ENCODE results near the gene RMDN2. TPM values are rescaled to one million over a fixed set of nuclear protein-coding genes. Genes with fewer than 3 reads are reported as not detected.
A peak's percentile ranks its signal among the peaks of the same experiment; 100 is the strongest.

The RMDN2 gene, protein sequence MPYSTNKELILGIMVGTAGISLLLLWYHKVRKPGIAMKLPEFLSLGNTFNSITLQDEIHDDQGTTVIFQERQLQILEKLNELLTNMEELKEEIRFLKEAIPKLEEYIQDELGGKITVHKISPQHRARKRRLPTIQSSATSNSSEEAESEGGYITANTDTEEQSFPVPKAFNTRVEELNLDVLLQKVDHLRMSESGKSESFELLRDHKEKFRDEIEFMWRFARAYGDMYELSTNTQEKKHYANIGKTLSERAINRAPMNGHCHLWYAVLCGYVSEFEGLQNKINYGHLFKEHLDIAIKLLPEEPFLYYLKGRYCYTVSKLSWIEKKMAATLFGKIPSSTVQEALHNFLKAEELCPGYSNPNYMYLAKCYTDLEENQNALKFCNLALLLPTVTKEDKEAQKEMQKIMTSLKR
- total RNA-seq, result 1 to 10 TPM; 3.7 to 7.4 TPM

DNA sequence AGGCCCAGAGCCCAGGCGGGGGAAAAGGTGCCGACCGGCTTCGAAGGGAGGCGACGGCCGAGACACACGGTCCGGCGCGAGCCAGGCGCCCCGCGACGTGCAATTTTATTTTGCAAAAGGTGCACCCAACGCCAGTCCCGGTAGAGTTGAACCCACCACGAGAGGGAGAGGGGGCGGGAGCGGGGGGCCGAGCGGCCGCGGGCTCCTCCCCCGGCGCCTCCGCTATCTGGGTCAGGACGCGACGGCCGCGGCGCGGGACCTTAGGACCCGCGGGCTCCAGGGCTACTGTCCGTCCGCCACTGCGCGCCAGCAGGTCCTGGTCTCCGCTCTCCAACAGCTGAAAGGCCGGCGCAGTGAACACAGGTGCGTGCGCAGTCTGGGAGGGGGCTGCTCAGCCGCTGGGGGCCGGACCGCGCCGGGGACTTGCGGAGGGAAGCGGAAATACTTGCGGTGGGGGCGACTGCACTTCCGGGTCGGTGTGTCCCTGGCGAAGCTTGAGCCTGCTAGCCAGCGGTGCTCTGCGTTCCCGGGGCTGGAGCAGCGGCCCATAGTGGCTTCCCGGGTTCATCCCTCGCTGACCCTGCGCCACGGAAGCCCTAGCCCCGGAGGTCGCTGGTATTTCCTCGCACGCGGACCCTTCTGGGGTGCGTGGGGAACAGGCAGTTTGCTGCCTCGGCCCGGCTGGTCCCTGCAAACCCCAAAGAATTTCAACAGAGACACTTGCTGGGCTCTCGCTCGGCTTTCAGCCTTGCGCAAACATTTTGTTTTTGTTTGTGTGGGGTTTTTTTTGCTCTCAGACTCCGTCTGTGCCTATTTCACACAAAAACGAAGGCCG lies at the start of gene RMDN2:
Gene RMDN2 (plus strand): TSS at position 225 of the 835 bp plus-strand sequence. CDS start 3,991 bp downstream, outside the sequence.
- peak within 1 kb of the TSS; percentile 82 to 90 for H3K27ac ChIP-seq
- peak; percentile 68 for DNase-seq (ENCODE audit: low spot score)

DNA sequence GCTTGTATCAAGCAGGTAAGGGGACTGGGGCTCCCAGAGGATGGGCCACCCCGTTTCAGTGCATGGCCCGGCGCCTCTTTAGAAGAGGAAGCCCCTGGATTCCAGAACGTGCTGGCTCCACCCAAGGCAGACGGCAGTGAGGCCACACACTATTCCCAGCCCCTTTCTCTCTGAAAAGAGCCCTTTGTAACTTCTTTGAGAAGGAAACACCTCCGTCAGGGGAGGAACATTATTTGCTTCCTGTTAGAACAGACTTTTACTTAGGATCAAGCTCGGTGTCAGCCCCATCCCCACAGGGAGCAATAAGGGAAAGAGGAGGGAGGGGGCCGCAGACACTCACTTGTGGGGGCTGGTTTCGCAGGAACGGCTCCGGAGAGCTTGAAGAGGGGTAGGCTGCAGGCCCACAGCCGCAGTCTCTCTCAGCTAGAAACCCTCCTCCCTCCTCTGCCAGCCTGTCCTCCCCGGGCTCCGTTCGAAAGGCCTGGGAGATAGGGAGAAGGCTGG lies 49.6 kb upstream of the RMDN2 start:
- Histone ChIP-seq H3K36me3 (no peaks in the 10 kb centered on the region), H3K27me3 (replicated peaks; ENCODE audit: insufficient read depth) (no peaks in the 10 kb centered on the region), H3K27ac (no peak overlapping the region), H3K9me3 (no peaks in the 10 kb centered on the region), H3K4me1 (ENCODE audit: control insufficient read depth in 1 of 2, low read depth in 2 of 2) (peaks cover 16 to 29% of the 10 kb centered on the region in 2 donors), H3K4me3 (no peak overlapping the region)
- ATAC-seq (ENCODE audit: insufficient number of reproducible peaks, low FRiP score, low read depth), result no peak
- DNase-seq (ENCODE audit: low spot score), result no peak
- TF ChIP-seq, protein P1, sequence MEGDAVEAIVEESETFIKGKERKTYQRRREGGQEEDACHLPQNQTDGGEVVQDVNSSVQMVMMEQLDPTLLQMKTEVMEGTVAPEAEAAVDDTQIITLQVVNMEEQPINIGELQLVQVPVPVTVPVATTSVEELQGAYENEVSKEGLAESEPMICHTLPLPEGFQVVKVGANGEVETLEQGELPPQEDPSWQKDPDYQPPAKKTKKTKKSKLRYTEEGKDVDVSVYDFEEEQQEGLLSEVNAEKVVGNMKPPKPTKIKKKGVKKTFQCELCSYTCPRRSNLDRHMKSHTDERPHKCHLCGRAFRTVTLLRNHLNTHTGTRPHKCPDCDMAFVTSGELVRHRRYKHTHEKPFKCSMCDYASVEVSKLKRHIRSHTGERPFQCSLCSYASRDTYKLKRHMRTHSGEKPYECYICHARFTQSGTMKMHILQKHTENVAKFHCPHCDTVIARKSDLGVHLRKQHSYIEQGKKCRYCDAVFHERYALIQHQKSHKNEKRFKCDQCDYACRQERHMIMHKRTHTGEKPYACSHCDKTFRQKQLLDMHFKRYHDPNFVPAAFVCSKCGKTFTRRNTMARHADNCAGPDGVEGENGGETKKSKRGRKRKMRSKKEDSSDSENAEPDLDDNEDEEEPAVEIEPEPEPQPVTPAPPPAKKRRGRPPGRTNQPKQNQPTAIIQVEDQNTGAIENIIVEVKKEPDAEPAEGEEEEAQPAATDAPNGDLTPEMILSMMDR (IDR thresholded peaks at IDR 0.05), result no peak

More for the DNA sequence above, at the start of gene RMDN2:
- Histone ChIP-seq H3K4me1 (ENCODE audit: control insufficient read depth in 1 of 2, low read depth in 2 of 2) (peaks cover 8 to 16% of the 10 kb centered on the region in 2 donors), H3K36me3 (no peaks in the 10 kb centered on the region), H3K4me3 (peak within 1 kb of the TSS; percentile 92), H3K27me3 (replicated peaks; ENCODE audit: insufficient read depth) (no peaks in the 10 kb centered on the region), H3K9me3 (no peaks in the 10 kb centered on the region)
- ATAC-seq (ENCODE audit: insufficient number of reproducible peaks, low FRiP score, low read depth), result peak; percentile 73
- TF ChIP-seq, protein P1 (IDR thresholded peaks at IDR 0.05), result peak; percentile 15

DNA sequence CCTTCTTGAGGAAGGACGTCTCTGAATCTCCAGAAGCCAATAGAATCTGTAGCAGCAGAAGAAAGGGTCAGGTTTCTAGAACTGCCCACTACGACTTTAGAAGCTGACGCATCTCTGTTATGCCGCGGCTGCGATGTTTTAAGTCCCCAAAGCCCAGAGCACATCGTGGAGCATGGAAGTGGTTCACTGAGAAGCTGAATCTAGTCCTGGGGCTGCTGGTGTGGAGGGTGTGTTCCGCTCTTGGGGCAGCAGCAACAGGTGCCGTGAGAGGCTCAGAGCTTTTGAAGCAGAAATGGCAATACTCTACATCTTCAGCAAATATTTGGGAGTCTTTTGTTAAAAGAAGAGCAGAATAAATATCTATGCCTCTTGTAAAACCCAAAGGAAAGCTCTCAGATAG lies 48.9 kb upstream of the RMDN2 start:
- DNase-seq (ENCODE audit: low spot score), result no peak
- TF ChIP-seq, protein P1 (IDR thresholded peaks at IDR 0.05), result no peak

DNA sequence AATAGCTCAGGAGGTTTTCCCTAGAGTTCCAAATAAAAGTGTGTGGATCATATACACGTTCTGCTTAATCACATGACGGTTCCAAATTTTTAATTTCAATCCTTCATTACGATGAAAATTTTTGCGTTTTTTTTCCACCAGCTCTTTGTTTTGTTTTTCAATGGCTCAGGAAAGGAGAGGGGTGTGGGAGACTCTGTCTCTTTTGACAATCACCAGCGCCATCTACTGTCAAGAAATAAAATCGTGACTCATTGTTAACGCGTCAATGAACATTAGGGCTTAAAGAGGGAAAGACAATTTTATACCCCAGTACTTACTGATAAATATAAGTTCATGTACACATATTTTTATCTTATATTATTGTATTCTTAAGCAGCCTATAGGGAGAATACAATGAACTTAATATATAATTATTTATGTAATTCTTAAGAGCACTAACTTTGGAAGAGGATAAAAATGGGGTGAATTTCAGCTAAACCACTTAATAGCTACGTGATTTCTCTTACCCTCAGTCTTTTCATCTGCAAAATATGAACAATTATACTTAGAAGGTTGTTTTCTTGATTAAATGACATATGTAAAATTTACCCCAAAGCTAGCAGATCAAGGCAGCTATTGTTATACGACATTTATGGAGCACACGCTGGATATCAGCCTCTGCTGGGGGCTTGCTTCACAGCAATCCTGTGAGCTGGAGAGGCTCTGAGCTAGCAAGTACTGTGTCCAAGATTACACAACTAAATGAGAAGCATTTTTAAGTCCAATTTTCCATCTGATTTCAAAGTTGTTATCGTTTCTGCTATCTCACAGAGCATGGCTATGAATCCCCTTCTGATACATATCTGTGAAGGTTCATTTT lies 47.4 kb upstream of the RMDN2 start:
- Histone ChIP-seq H3K4me1 (ENCODE audit: control insufficient read depth in 1 of 2, low read depth in 2 of 2) (peaks cover 0 to 6% of the 10 kb centered on the region in 2 donors), H3K27ac (no peak overlapping the region), H3K9me3 (no peaks in the 10 kb centered on the region), H3K4me3 (no peak overlapping the region), H3K36me3 (no peaks in the 10 kb centered on the region), H3K27me3 (replicated peaks; ENCODE audit: insufficient read depth) (no peaks in the 10 kb centered on the region)
- no peak for DNase-seq (ENCODE audit: low spot score)
- TF ChIP-seq, protein P1 (IDR thresholded peaks at IDR 0.05), result peak; percentile 69
- no peak for ATAC-seq (ENCODE audit: insufficient number of reproducible peaks, low FRiP score, low read depth)

More for the DNA sequence above, 48.9 kb upstream of the RMDN2 start:
- Histone ChIP-seq H3K27me3 (replicated peaks; ENCODE audit: insufficient read depth) (no peaks in the 10 kb centered on the region), H3K36me3 (no peaks in the 10 kb centered on the region), H3K4me3 (no peak overlapping the region), H3K4me1 (ENCODE audit: control insufficient read depth in 1 of 2, low read depth in 2 of 2) (peaks cover 12 to 21% of the 10 kb centered on the region in 2 donors), H3K27ac (no peak overlapping the region), H3K9me3 (no peaks in the 10 kb centered on the region)
- ATAC-seq (ENCODE audit: insufficient number of reproducible peaks, low FRiP score, low read depth), result no peak

All from thoracic aorta (tissue), 2 donors.